LNCaP clone FGC (cell line): Measurements from ENCODE around the gene LTBP2.

ENCODE experiments used
- DNase-seq: peaks from one replicate; pipeline ENCODE4 v3.0.0-alpha.2; 2011; ENCODE audit warnings: low read depth
- H3K4me3 ChIP-seq: 2 replicates; pipeline ENCODE4 v1.5.1; 2011; ENCODE audit warnings: mild to moderate bottlenecking, low read depth, low read length, control low read depth
- CTCF ChIP-seq: IDR thresholded peaks from 2 replicates; pipeline ENCODE4 v1.5.1; 2012; ENCODE audit warnings: mild to moderate bottlenecking; ENCODE audit not compliant: control insufficient read depth, insufficient read depth; ENCODE audit errors: extremely low read depth

LTBP2 gene

GRCh38 chr14:74516451-74517160 lies 95.4 kb downstream of the LTBP2 start:
- no peak for DNase-seq
- no peak overlapping the region for H3K4me3 ChIP-seq
- TF ChIP-seq CTCF: no peak

- no peak for DNase-seq
- no peak for TF ChIP-seq CTCF
- H3K4me3 ChIP-seq: no peak overlapping the region
Observed at GRCh38 chr14:74515891-74516412, 96.1 kb downstream of the LTBP2 start.

GRCh38 chr14:74514471-74514941 lies 97.5 kb downstream of the LTBP2 start:
- no peak for TF ChIP-seq CTCF
- no peak overlapping the region for H3K4me3 ChIP-seq
- no peak for DNase-seq

GRCh38 chr14:74511966-74512830 lies 99.8 kb downstream of the LTBP2 start:
- H3K4me3 ChIP-seq: no peak overlapping the region
- TF ChIP-seq CTCF: no peak
- no peak for DNase-seq

- DNase-seq: no peak
- no peak for TF ChIP-seq CTCF
- no peak overlapping the region for H3K4me3 ChIP-seq
Observed at GRCh38 chr14:74510959-74511409, 101.1 kb downstream of the LTBP2 start.

- TF ChIP-seq CTCF: no peak
- no peak overlapping the region for H3K4me3 ChIP-seq
- no peak for DNase-seq
Observed at GRCh38 chr14:74510223-74510931, 101.7 kb downstream of the LTBP2 start.
